ENCODE data around the gene RSBN1. TPM values are rescaled to one million over a fixed set of nuclear protein-coding genes. Genes with fewer than 3 reads are reported as not detected.

Gene RSBN1
- total and polyA plus RNA-seq, 10 of the 15 experiments (the other 5 are each of a cell fraction or from before 2014, with no cell fraction given) = 2.9 to 26.8 (median 11.5) TPM

DNA sequence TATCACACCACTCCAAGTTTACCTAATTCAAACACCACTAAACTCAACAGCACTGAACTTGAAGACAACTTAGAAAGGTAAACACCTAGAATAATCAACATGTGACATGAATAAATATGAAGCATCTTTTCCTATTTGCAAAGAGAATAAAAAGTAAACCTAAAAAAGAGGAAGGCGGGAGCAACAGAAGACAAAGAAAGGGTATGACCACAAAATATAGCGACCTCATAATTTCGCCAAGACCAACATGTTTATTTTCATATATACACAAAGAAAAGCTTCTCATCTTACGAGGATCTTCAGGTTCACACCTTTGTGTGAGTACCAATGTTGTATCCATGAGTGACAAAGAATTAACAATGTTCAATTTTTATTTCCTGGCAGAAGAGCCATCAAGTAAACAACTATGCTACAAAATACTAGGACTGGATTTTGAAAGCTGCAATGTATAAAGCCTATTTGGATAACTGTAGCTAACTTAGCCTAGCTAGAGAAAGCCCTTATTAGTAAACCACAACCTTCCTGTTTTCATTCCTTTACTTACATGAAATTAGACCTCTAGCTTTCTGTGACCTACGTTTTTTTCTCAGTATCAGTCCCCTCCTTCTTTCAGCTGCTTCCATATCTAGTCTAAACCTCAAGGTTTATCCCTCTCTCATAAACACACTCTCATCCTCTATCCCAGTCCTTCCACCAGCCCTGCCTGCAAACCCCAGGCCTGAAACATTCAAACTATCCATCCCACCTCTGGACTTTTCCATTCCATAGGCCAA lies 31.7 kb downstream of the RSBN1 start (continued):
- TF ChIP-seq, protein P1, sequence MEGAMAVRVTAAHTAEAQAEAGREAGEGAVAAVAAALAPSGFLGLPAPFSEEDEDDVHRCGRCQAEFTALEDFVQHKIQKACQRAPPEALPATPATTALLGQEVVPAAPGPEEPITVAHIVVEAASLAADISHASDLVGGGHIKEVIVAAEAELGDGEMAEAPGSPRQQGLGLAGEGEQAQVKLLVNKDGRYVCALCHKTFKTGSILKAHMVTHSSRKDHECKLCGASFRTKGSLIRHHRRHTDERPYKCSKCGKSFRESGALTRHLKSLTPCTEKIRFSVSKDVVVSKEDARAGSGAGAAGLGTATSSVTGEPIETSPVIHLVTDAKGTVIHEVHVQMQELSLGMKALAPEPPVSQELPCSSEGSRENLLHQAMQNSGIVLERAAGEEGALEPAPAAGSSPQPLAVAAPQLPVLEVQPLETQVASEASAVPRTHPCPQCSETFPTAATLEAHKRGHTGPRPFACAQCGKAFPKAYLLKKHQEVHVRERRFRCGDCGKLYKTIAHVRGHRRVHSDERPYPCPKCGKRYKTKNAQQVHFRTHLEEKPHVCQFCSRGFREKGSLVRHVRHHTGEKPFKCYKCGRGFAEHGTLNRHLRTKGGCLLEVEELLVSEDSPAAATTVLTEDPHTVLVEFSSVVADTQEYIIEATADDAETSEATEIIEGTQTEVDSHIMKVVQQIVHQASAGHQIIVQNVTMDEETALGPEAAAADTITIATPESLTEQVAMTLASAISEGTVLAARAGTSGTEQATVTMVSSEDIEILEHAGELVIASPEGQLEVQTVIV (IDR thresholded peaks at IDR 0.05; ENCODE audit: borderline replicate concordance, partially characterized antibody) = no peak
- TF ChIP-seq SMAD5 (IDR thresholded peaks at IDR 0.05; ENCODE audit: low read depth) (no peak), MTA2 (IDR thresholded peaks at IDR 0.05; ENCODE audit: low read depth) (peak; percentile 79), RFX5 (IDR thresholded peaks at IDR 0.05; ENCODE audit: low read depth, low read length) (no peak), SPI1 (IDR thresholded peaks at IDR 0.05; ENCODE audit: borderline replicate concordance, insufficient read depth, low read depth, low read length) (peak; percentile 45; the same call in 1 of the 2 replicates), TAF1 (IDR thresholded peaks at IDR 0.05; ENCODE audit: borderline replicate concordance, low read depth, low read length) (no peak), RUNX3 (IDR thresholded peaks at IDR 0.05; ENCODE audit: low read length) (peak; percentile 77), IKZF1 (conservative IDR thresholded peaks at IDR 0.05) (peak; percentile 39; the same call in 1 of the 2 replicates), NBN (IDR thresholded peaks at IDR 0.05) (peak; percentile 18; the same call in 1 of the 2 replicates), MEF2B (IDR thresholded peaks at IDR 0.05; ENCODE audit: partially characterized antibody, poor library complexity, severe bottlenecking) (no peak), CBFB (IDR thresholded peaks at IDR 0.05; ENCODE audit: low read depth) (peak; percentile 26; the same call in 1 of the 2 replicates), GATAD2B (conservative IDR thresholded peaks at IDR 0.05; ENCODE audit: low read depth) (no peak), STAT1 (conservative IDR thresholded peaks at IDR 0.05) (no peak), SMARCA5 (IDR thresholded peaks at IDR 0.05) (no peak)
- TF ChIP-seq, protein P2, sequence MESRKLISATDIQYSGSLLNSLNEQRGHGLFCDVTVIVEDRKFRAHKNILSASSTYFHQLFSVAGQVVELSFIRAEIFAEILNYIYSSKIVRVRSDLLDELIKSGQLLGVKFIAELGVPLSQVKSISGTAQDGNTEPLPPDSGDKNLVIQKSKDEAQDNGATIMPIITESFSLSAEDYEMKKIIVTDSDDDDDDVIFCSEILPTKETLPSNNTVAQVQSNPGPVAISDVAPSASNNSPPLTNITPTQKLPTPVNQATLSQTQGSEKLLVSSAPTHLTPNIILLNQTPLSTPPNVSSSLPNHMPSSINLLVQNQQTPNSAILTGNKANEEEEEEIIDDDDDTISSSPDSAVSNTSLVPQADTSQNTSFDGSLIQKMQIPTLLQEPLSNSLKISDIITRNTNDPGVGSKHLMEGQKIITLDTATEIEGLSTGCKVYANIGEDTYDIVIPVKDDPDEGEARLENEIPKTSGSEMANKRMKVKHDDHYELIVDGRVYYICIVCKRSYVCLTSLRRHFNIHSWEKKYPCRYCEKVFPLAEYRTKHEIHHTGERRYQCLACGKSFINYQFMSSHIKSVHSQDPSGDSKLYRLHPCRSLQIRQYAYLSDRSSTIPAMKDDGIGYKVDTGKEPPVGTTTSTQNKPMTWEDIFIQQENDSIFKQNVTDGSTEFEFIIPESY (IDR thresholded peaks at IDR 0.05) = no peak
- TF ChIP-seq, protein P3, sequence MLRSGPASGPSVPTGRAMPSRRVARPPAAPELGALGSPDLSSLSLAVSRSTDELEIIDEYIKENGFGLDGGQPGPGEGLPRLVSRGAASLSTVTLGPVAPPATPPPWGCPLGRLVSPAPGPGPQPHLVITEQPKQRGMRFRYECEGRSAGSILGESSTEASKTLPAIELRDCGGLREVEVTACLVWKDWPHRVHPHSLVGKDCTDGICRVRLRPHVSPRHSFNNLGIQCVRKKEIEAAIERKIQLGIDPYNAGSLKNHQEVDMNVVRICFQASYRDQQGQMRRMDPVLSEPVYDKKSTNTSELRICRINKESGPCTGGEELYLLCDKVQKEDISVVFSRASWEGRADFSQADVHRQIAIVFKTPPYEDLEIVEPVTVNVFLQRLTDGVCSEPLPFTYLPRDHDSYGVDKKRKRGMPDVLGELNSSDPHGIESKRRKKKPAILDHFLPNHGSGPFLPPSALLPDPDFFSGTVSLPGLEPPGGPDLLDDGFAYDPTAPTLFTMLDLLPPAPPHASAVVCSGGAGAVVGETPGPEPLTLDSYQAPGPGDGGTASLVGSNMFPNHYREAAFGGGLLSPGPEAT (IDR thresholded peaks at IDR 0.05; ENCODE audit: low read depth) = 0 out of 2 replicates have a peak, but pooled peaks have one; percentile 46
- TF ChIP-seq, protein P4, sequence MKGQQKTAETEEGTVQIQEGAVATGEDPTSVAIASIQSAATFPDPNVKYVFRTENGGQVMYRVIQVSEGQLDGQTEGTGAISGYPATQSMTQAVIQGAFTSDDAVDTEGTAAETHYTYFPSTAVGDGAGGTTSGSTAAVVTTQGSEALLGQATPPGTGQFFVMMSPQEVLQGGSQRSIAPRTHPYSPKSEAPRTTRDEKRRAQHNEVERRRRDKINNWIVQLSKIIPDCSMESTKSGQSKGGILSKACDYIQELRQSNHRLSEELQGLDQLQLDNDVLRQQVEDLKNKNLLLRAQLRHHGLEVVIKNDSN (IDR thresholded peaks at IDR 0.05; ENCODE audit: borderline replicate concordance, extremely low read length, insufficient read depth, low read depth, low read length) = no peak
- TF ChIP-seq, protein P5, sequence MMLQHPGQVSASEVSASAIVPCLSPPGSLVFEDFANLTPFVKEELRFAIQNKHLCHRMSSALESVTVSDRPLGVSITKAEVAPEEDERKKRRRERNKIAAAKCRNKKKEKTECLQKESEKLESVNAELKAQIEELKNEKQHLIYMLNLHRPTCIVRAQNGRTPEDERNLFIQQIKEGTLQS (IDR thresholded peaks at IDR 0.05; ENCODE audit: borderline replicate concordance, extremely low read depth, low read depth, low read length) = no peak
- TF ChIP-seq, protein P6, sequence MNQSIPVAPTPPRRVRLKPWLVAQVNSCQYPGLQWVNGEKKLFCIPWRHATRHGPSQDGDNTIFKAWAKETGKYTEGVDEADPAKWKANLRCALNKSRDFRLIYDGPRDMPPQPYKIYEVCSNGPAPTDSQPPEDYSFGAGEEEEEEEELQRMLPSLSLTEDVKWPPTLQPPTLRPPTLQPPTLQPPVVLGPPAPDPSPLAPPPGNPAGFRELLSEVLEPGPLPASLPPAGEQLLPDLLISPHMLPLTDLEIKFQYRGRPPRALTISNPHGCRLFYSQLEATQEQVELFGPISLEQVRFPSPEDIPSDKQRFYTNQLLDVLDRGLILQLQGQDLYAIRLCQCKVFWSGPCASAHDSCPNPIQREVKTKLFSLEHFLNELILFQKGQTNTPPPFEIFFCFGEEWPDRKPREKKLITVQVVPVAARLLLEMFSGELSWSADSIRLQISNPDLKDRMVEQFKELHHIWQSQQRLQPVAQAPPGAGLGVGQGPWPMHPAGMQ (IDR thresholded peaks at IDR 0.05; ENCODE audit: borderline replicate concordance) = no peak

Measured in GM12878 (cell line).